Measurements from ENCODE around the gene FCHSD2. TPM values are rescaled to one million over a fixed set of nuclear protein-coding genes. Genes with fewer than 3 reads are reported as not detected.

FCHSD2 gene
- total and polyA plus RNA-seq, 4 donors, result 14.7 to 41.6 (median 32.6) TPM

DNA sequence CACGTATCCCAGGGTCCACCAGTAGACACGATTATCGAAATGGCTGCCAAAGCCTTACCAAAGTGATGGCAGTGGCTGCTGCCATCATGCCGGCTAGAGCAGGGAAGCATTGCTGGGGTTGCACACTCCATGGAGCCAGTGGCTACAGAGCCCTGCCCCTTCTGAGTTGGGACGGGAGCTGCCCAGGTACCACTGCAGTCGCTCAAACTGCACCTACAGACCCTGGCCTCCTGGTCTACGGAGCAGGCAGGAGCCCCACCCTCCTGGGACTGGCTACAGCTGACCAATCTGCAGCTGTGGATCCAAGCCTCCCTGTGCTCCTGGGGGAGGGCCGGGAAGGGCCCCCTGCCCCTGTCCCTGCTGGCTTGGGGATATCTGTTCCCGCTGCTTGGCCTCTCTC, 216.5 kb downstream of the FCHSD2 start:
- no peak for DNase-seq
- TF ChIP-seq, protein P1, sequence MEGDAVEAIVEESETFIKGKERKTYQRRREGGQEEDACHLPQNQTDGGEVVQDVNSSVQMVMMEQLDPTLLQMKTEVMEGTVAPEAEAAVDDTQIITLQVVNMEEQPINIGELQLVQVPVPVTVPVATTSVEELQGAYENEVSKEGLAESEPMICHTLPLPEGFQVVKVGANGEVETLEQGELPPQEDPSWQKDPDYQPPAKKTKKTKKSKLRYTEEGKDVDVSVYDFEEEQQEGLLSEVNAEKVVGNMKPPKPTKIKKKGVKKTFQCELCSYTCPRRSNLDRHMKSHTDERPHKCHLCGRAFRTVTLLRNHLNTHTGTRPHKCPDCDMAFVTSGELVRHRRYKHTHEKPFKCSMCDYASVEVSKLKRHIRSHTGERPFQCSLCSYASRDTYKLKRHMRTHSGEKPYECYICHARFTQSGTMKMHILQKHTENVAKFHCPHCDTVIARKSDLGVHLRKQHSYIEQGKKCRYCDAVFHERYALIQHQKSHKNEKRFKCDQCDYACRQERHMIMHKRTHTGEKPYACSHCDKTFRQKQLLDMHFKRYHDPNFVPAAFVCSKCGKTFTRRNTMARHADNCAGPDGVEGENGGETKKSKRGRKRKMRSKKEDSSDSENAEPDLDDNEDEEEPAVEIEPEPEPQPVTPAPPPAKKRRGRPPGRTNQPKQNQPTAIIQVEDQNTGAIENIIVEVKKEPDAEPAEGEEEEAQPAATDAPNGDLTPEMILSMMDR (IDR thresholded peaks at IDR 0.05; ENCODE audit: control extremely low read depth, extremely low read depth), result no peak

DNA sequence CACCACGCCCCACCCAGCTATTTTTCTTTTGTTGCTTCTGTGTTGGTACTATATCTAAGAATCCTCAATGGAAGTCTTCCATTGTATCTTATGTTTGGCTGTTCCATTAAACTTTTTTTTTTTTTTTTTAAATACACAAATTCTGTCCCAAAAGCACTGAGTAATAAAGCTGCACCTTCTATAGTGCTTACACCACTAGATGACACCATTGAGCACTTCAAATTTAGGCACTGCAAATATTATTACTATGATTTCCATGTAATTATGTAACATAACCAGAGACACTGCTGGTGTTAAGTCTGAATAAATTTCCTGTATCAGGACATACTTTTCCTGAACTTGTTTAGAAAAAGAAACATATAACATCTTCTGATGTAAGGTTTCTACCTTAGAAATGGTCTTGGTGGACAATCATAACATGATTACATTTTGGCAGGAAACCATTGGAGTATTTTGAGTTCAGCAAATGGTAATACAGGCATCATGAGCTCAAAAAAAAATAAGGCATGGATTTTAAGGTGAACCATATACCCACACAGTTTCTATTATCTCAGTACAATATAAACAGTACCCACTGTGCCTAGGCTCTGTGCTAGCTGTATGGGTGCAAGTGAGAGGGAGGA, 217.4 kb downstream of the FCHSD2 start:
- Histone ChIP-seq H3K4me1 (ENCODE audit: control insufficient read depth in 5 of 5, insufficient read depth in 5 of 5, low read length in 5 of 5) (peaks cover 0 to 13% (median 0%) of the 10 kb centered on the region in 5 donors), H3K4me3 (no peak overlapping the region), H3K9me3 (ENCODE audit: control insufficient read depth in 4 of 4, insufficient read depth in 3 of 4, low read length in 3 of 4) (no peaks in the 10 kb centered on the region), H3K27ac (ENCODE audit: low read depth in 1 of 2, low read length in 1 of 2) (no peak overlapping the region), H3K27me3 (ENCODE audit: control insufficient read depth in 3 of 3, insufficient read depth in 3 of 3, low read length in 2 of 3) (no peaks in the 10 kb centered on the region), H3K36me3 (ENCODE audit: control insufficient read depth in 4 of 4, insufficient read depth in 4 of 4, low read length in 4 of 4) (peaks cover 0 to 3% (median under 1%) of the 10 kb centered on the region in 4 donors), H3K9ac (ENCODE audit: insufficient read depth in 1 of 2, low read length in 2 of 2) (no peak overlapping the region)
- ATAC-seq (ENCODE audit: insufficient read depth, low FRiP score) (no peak), DNase-seq (peak in 2 of 3 donors; percentile 59 to 71)
- WGBS, 2 donors, result 94 to 100% methylated on average over 1 of the region's 1 CpG
- TF ChIP-seq, protein P1 (IDR thresholded peaks at IDR 0.05; ENCODE audit: control extremely low read depth, extremely low read depth), result peak; percentile 48

More for the DNA sequence above, 216.5 kb downstream of the FCHSD2 start:
- no peak for ATAC-seq (ENCODE audit: insufficient read depth, low FRiP score)
- peaks cover 0 to 3% (median under 1%) of the 10 kb centered on the region in 4 donors for H3K36me3 ChIP-seq (ENCODE audit: control insufficient read depth in 4 of 4, insufficient read depth in 4 of 4, low read length in 4 of 4)
- no peak overlapping the region for H3K4me3 ChIP-seq
- H3K9me3 ChIP-seq (ENCODE audit: control insufficient read depth in 4 of 4, insufficient read depth in 3 of 4, low read length in 3 of 4), result no peaks in the 10 kb centered on the region
- peaks cover 0 to 18% (median 2%) of the 10 kb centered on the region in 5 donors for H3K4me1 ChIP-seq (ENCODE audit: control insufficient read depth in 5 of 5, insufficient read depth in 5 of 5, low read length in 5 of 5)
- no peak overlapping the region for H3K9ac ChIP-seq (ENCODE audit: insufficient read depth in 1 of 2, low read length in 2 of 2)
- 97 to 99% methylated on average over 9 of the region's 9 CpGs for WGBS, 2 donors
- no peak overlapping the region for H3K27ac ChIP-seq (ENCODE audit: low read depth in 1 of 2, low read length in 1 of 2)
- H3K27me3 ChIP-seq (ENCODE audit: control insufficient read depth in 3 of 3, insufficient read depth in 3 of 3, low read length in 2 of 3), result no peaks in the 10 kb centered on the region

DNA sequence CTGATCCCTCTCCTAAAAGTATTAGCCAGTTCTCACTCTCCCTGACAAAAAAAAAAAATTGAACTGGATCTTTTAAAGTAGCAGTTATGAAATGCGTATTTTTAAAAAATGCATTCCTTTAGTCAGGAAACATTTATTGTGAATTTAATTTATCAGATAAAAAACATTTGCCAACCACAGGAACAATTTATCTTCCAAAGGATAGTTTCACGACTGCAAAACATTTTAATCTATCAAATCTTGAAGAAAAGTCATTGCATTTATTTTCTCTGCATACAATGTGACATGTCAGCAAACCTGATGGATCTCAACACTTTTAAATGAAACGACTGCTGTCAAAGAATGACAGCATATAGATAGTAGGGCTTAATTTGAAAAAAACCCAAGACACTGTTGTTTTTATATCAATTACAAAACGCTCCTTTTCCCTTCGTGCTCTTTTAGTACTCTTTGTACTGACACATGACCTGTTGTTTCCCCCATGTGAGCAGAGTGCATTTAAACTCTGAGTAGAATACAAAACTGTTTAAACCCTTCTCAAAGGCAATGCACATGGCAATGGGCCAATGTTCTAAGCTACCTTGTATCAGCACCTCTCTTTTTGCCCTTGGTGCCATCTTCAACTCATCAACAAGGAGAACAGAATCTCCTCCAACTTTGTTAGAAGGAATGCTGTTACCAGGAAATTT, 220.9 kb downstream of the FCHSD2 start:
- H3K4me1 ChIP-seq (ENCODE audit: control insufficient read depth in 5 of 5, insufficient read depth in 5 of 5, low read length in 5 of 5), result peaks cover 0 to 2% (median 0%) of the 10 kb centered on the region in 5 donors
- H3K36me3 ChIP-seq (ENCODE audit: control insufficient read depth in 4 of 4, insufficient read depth in 4 of 4, low read length in 4 of 4), result peaks cover 0 to 3% (median under 1%) of the 10 kb centered on the region in 4 donors
- no peaks in the 10 kb centered on the region for H3K9me3 ChIP-seq (ENCODE audit: control insufficient read depth in 4 of 4, insufficient read depth in 3 of 4, low read length in 3 of 4)
- H3K9ac ChIP-seq (ENCODE audit: insufficient read depth in 1 of 2, low read length in 2 of 2), result no peak overlapping the region
- H3K4me3 ChIP-seq, result no peak overlapping the region
- 57 to 78% methylated on average over 5 of the region's 5 CpGs for WGBS, 2 donors
- TF ChIP-seq, protein P1 (IDR thresholded peaks at IDR 0.05; ENCODE audit: control extremely low read depth, extremely low read depth), result no peak
- DNase-seq (no peak), ATAC-seq (ENCODE audit: insufficient read depth, low FRiP score) (no peak)
- H3K27me3 ChIP-seq (ENCODE audit: control insufficient read depth in 3 of 3, insufficient read depth in 3 of 3, low read length in 2 of 3), result no peaks in the 10 kb centered on the region
- H3K27ac ChIP-seq (ENCODE audit: low read depth in 1 of 2, low read length in 1 of 2), result no peak overlapping the region
